IMR-90 (cell line): ENCODE measurements around the gene LAMA3. TPM values are rescaled to one million over a fixed set of nuclear protein-coding genes. Genes with fewer than 3 reads are reported as not detected.

Source experiments
- ATAC-seq: fragments of 200-7000 bp; cut with Tn5 transposase; 2 replicates; pipeline ENCODE4 v1.9.1; 2020; ENCODE audit warnings: low read depth, mild to moderate bottlenecking, moderate library complexity
- BruUV-seq: library from RNA; stranded (reverse); fragments of 400-500 nt; replicated peaks from 2 replicates; lab custom pipeline; 2021; lab: Mats Ljungman, UMichigan
- CTCF ChIA-PET: fragments of 300-600 bp; formaldehyde crosslinking; extraction: SDS; loops from one replicate; lab custom pipeline; 2021; ENCODE audit warnings: antibody characterized with exemption; lab: Yijun Ruan, JAX
- POLR2A ChIA-PET: fragments of 300-600 bp; sonication (Branson Sonifier 250); formaldehyde crosslinking; loops from one replicate; lab custom pipeline; 2022; ENCODE audit warnings: antibody characterized with exemption; ENCODE audit not compliant: unreplicated experiment; lab: Charles Lee
- DNase-seq: peaks from one replicate; pipeline ENCODE4 v3.0.0; 2013
- H2AFZ ChIP-seq: replicated peaks from 2 replicates; pipeline ENCODE3; 2013; ENCODE audit warnings: low read length, mild to moderate bottlenecking; ENCODE audit not compliant: poor library complexity
- H2AK5ac ChIP-seq: 2 replicates; pipeline ENCODE4 v1.6.1; 2013; ENCODE audit warnings: low read depth, low read length, inconsistent platforms
- H2AK9ac ChIP-seq: replicated peaks from 2 replicates; pipeline ENCODE3; 2013; ENCODE audit warnings: mild to moderate bottlenecking, low read depth, low read length, moderate library complexity; ENCODE audit not compliant: poor library complexity
- H2BK120ac ChIP-seq: 2 replicates; pipeline ENCODE4 v1.6.1; 2013; ENCODE audit warnings: low read depth, low read length, inconsistent platforms
- H2BK15ac ChIP-seq: 3 replicates; pipeline ENCODE4 v1.6.1; 2013; ENCODE audit warnings: low read depth, low read length, inconsistent platforms
- H2BK20ac ChIP-seq: 2 replicates; pipeline ENCODE4 v1.6.1; 2013; ENCODE audit warnings: low read depth, mild to moderate bottlenecking, inconsistent platforms, low read length, moderate library complexity
- H2BK5ac ChIP-seq: 2 replicates; pipeline ENCODE4 v1.6.1; 2013; ENCODE audit warnings: mild to moderate bottlenecking, low read depth, low read length, inconsistent platforms; ENCODE audit not compliant: poor library complexity, severe bottlenecking
- H3K14ac ChIP-seq: replicated peaks from 2 replicates; pipeline ENCODE4 v1.6.1; 2013; ENCODE audit warnings: low read depth, low read length, inconsistent platforms
- H3K18ac ChIP-seq: 2 replicates; pipeline ENCODE4 v1.6.1; 2013; ENCODE audit warnings: low read depth, low read length, control low read depth
- H3K23ac ChIP-seq: 2 replicates; pipeline ENCODE4 v1.6.1; 2013; ENCODE audit warnings: low read depth, low read length, inconsistent platforms
- H3K27ac ChIP-seq: 2 replicates; pipeline ENCODE4 v1.5.1; 2013; ENCODE audit warnings: mild to moderate bottlenecking, control low read depth, low read length; ENCODE audit not compliant: insufficient read depth
- H3K27me3 ChIP-seq: 2 replicates; pipeline ENCODE4 v1.6.1; 2013; ENCODE audit warnings: low read length; ENCODE audit not compliant: control insufficient read depth, insufficient read depth
- H3K36me3 ChIP-seq: 2 replicates; pipeline ENCODE4 v1.6.1; 2013; ENCODE audit warnings: low read length, mixed read lengths; ENCODE audit not compliant: control insufficient read depth, insufficient read depth
- H3K4ac ChIP-seq: 2 replicates; pipeline ENCODE4 v1.6.1; 2013; ENCODE audit warnings: low read depth, low read length, inconsistent platforms
- H3K4me1 ChIP-seq: 2 replicates; pipeline ENCODE4 v1.6.1; 2013; ENCODE audit warnings: low read length, mixed read lengths; ENCODE audit not compliant: control insufficient read depth, insufficient read depth
- H3K4me2 ChIP-seq: 2 replicates; pipeline ENCODE4 v1.6.1; 2013; ENCODE audit warnings: low read depth, mild to moderate bottlenecking, control low read depth, low read length, moderate library complexity
- H3K4me3 ChIP-seq: 2 replicates; pipeline ENCODE4 v1.5.1; 2013; ENCODE audit warnings: low read depth, mild to moderate bottlenecking, control low read depth, low read length, moderate library complexity; ENCODE audit not compliant: insufficient read depth
- H3K56ac ChIP-seq: 2 replicates; pipeline ENCODE4 v1.6.1; 2013; ENCODE audit warnings: low read length, inconsistent platforms; ENCODE audit not compliant: insufficient read depth; ENCODE audit errors: extremely low read depth
- H3K79me1 ChIP-seq, 2 experiments: 2 replicates each; pipeline ENCODE4 v1.6.1; 2013; ENCODE audit warnings: low read length in 2 of 2, inconsistent platforms in 1 of 2, low read depth in 1 of 2
- H3K9ac ChIP-seq: 2 replicates; pipeline ENCODE4 v1.6.1; 2013; ENCODE audit warnings: low read depth, low read length, control low read depth
- H3K9me1 ChIP-seq: 2 replicates; pipeline ENCODE4 v1.6.1; 2013; ENCODE audit warnings: low read length, inconsistent platforms; ENCODE audit not compliant: insufficient read depth
- H3K9me3 ChIP-seq: 2 replicates; pipeline ENCODE4 v1.6.1; 2013; ENCODE audit warnings: low read length; ENCODE audit not compliant: control insufficient read depth, insufficient read depth
- H4K20me1 ChIP-seq: 2 replicates; pipeline ENCODE4 v1.6.1; 2013; ENCODE audit warnings: low read length, inconsistent platforms; ENCODE audit not compliant: insufficient read depth
- H4K5ac ChIP-seq: 2 replicates; pipeline ENCODE4 v1.6.1; 2013; ENCODE audit warnings: mild to moderate bottlenecking, low read depth, low read length, control low read depth
- H4K8ac ChIP-seq, 2 experiments: 2 replicates each; pipeline ENCODE4 v1.6.1; 2013; ENCODE audit warnings: low read depth in 2 of 2, low read length in 2 of 2, control low read depth in 1 of 2, inconsistent platforms in 1 of 2
- H4K91ac ChIP-seq: 2 replicates; pipeline ENCODE4 v1.6.1; 2013; ENCODE audit warnings: low read depth, low read length, inconsistent platforms; ENCODE audit not compliant: insufficient read depth
- BHLHE40 ChIP-seq: fragments of 150-350 bp; IDR thresholded peaks from 2 replicates; pipeline ENCODE4 v1.6.1; 2016; ENCODE audit warnings: mild to moderate bottlenecking, low read depth, low read length
- CEBPB ChIP-seq: IDR thresholded peaks from 2 replicates; pipeline ENCODE4 v1.6.1; 2012; ENCODE audit warnings: low read depth, low read length, improper control_type of control experiment
- CHD1 ChIP-seq: IDR thresholded peaks from 2 replicates; pipeline ENCODE4 v1.6.1; 2012; ENCODE audit warnings: low read depth, low read length, improper control_type of control experiment
- CTCF ChIP-seq: conservative IDR thresholded peaks from 2 replicates; pipeline ENCODE4 v1.5.1; 2012; ENCODE audit warnings: mild to moderate bottlenecking, low read depth, low read length, improper control_type of control experiment
- ELK1 ChIP-seq: fragments of 150-350 bp; IDR thresholded peaks from 2 replicates; pipeline ENCODE4 v1.6.1; 2016; ENCODE audit warnings: low read depth, mild to moderate bottlenecking, low read length, moderate library complexity, borderline replicate concordance
- FOS ChIP-seq: fragments of 150-350 bp; IDR thresholded peaks from 2 replicates; pipeline ENCODE4 v1.6.1; 2016; ENCODE audit warnings: low read depth, low read length
- MAFK ChIP-seq: IDR thresholded peaks from 2 replicates; pipeline ENCODE4 v1.6.1; 2012; ENCODE audit warnings: low read depth, low read length, improper control_type of control experiment
- MAZ ChIP-seq: IDR thresholded peaks from 2 replicates; pipeline ENCODE4 v1.6.1; 2012; ENCODE audit warnings: low read depth, mild to moderate bottlenecking, low read length, improper control_type of control experiment, moderate library complexity, borderline replicate concordance
- MXI1 ChIP-seq: IDR thresholded peaks from 2 replicates; pipeline ENCODE4 v1.6.1; 2012; ENCODE audit warnings: low read depth, mild to moderate bottlenecking, low read length, moderate library complexity, borderline replicate concordance
- NFE2L2 ChIP-seq: fragments of 150-350 bp; IDR thresholded peaks from 2 replicates; pipeline ENCODE4 v1.6.1; 2016; ENCODE audit warnings: low read depth, mild to moderate bottlenecking, low read length
- POLR2A ChIP-seq: IDR thresholded peaks from 2 replicates; pipeline ENCODE4 v1.6.1; 2012; ENCODE audit warnings: mild to moderate bottlenecking, low read depth, low read length
- RAD21 ChIP-seq: IDR thresholded peaks from 2 replicates; pipeline ENCODE4 v1.6.1; 2012; ENCODE audit warnings: low read length, improper control_type of control experiment
- RCOR1 ChIP-seq: IDR thresholded peaks from 2 replicates; pipeline ENCODE4 v1.6.1; 2012; ENCODE audit warnings: mild to moderate bottlenecking, low read length, improper control_type of control experiment; ENCODE audit not compliant: insufficient replicate concordance
- RFX5 ChIP-seq: IDR thresholded peaks from 2 replicates; pipeline ENCODE4 v1.8.0; 2012; ENCODE audit warnings: low read depth, mild to moderate bottlenecking, low read length, moderate library complexity
- SMC3 ChIP-seq: fragments of 150-350 bp; IDR thresholded peaks from 2 replicates; pipeline ENCODE4 v1.6.1; 2016; ENCODE audit warnings: low read depth, mild to moderate bottlenecking, antibody characterized with exemption, low read length, moderate library complexity
- USF2 ChIP-seq: fragments of 150-350 bp; IDR thresholded peaks from 2 replicates; pipeline ENCODE4 v1.6.1; 2017; ENCODE audit warnings: mild to moderate bottlenecking, antibody characterized with exemption, low read length, low read depth
- WGBS, 2 experiments: methylation state at CpG; one replicate each; pipeline versions ENCODE4 v1.1.5 to v1.1.7; 2013; ENCODE audit warnings: missing lambda C conversion rate in 2 of 2; ENCODE audit not compliant: insufficient read length in 1 of 2; ENCODE audit errors: extremely low coverage in 2 of 2; 5-methylcytosine and 5-hydroxymethylcytosine counted together
- dilution Hi-C: fragments of 300-500 bp; cut with HindIII; formaldehyde crosslinking; loops from one replicate; pipeline ENCODE4 v1.14.3; 2018; ENCODE audit warnings: low sequenced_read_pairs; ENCODE audit not compliant: unreplicated experiment
- in situ Hi-C: fragments of 300-500 bp; cut with MboI; formaldehyde crosslinking; loops from 3 replicates; pipeline ENCODE4 v1.14.3; 2019; ENCODE audit warnings: low sequenced_read_pairs, inconsistent platforms, mixed read lengths
- intact Hi-C: fragments of 100-400 bp; cut with micrococcal nuclease; formaldehyde crosslinking; loops from 2 replicates; pipeline ENCODE4 v1.10.0; 2022
- polyA plus RNA-seq, 3 experiments: library from polyadenylated mRNA; depleted of rRNA; stranded (reverse); fragments of >200 nt; gene quantifications; 2 replicates each; pipeline ENCODE4 v1.2.3, GENCODE V29; 2012; ENCODE audit warnings: low replicate concordance in 1 of 3
- total RNA-seq: library from RNA; depleted of rRNA; stranded (reverse); fragments of >200 nt; gene quantifications from 2 replicates; pipeline ENCODE4 v1.2.3, GENCODE V29; 2012

Gene LAMA3
- total and polyA plus RNA-seq, 2 of the 4 experiments (the other 2 are of a cell fraction) = 0.18 to 0.19 TPM

- no peaks in the 10 kb centered on the region for H3K9me3 ChIP-seq
- H4K8ac ChIP-seq = no peak overlapping the region
- TF ChIP-seq ELK1 (no peak), RFX5 (no peak), RAD21 (no peak), MAFK (no peak), POLR2A (no peak), CEBPB (no peak), BHLHE40 (no peak), FOS (no peak), CTCF (no peak), CHD1 (no peak), MAZ (no peak), SMC3 (no peak), USF2 (no peak), RCOR1 (no peak), NFE2L2 (no peak), MXI1 (no peak)
- no CpG with 5 or more reads among the region's 1 CpG for WGBS, 2 experiments
- no peak for ATAC-seq
- no peak overlapping the region for H3K14ac ChIP-seq
- DNase-seq = no peak
- no peak overlapping the region for H2BK5ac ChIP-seq
- no peak overlapping the region for H3K18ac ChIP-seq
- no peak overlapping the region for H2AFZ ChIP-seq
- H2AK5ac ChIP-seq = no peak overlapping the region
- H2BK15ac ChIP-seq = no peak overlapping the region
- no peak overlapping the region for H2BK120ac ChIP-seq
- peaks cover 10% of the 10 kb centered on the region; the same call in 1 of the 2 replicates for H3K9me1 ChIP-seq
- H3K23ac ChIP-seq = no peak overlapping the region
- H3K4me2 ChIP-seq = no peak overlapping the region
- H4K91ac ChIP-seq = no peak overlapping the region
- no peak overlapping the region for H3K4ac ChIP-seq
- H3K27me3 ChIP-seq = peaks cover 2% of the 10 kb centered on the region; the same call in 1 of the 2 replicates
- H2AK9ac ChIP-seq = no peak overlapping the region
- H3K56ac ChIP-seq = no peak overlapping the region
- BruUV-seq = no TSS peak
- H3K4me3 ChIP-seq = no peak overlapping the region
- no peak overlapping the region for H3K27ac ChIP-seq
- peaks cover 1% of the 10 kb centered on the region; the same call in 1 of the 2 replicates for H3K36me3 ChIP-seq
- H3K9ac ChIP-seq = no peak overlapping the region
- CTCF ChIA-PET = no interaction called here
- peaks cover 6% of the 10 kb centered on the region for H3K4me1 ChIP-seq
- in situ Hi-C loops = no loop called here
- no peaks in the 10 kb centered on the region for H3K79me1 ChIP-seq
- POLR2A ChIA-PET = no interaction called here
- no peaks in the 10 kb centered on the region for H4K20me1 ChIP-seq
- H4K5ac ChIP-seq = no peak overlapping the region
- dilution Hi-C loops = no loop called here
- no peak overlapping the region for H2BK20ac ChIP-seq
- intact Hi-C loops = no loop called here
Measured at GRCh38 chr18:23849141-23849540, 159.9 kb downstream of the LAMA3 start.
